ENCODE measurements around the gene NLRP3. TPM values are rescaled to one million over a fixed set of nuclear protein-coding genes. Genes with fewer than 3 reads are reported as not detected.
"Not testable (repeated sequence)": the region's sequence is repeated elsewhere in the genome, so short reads cannot be mapped to it uniquely, and the experiment has no call there.

NLRP3 gene
- total and polyA plus RNA-seq, 2 donors, result 2.4 to 2.8 TPM

GRCh38 chr1:247476328-247477058 lies 60.5 kb downstream of the NLRP3 start:
- WGBS, result 86% methylated on average over 6 of the region's 6 CpGs
- not testable (repeated sequence) for DNase-seq (ENCODE audit: extremely low spot score); H3K4me3 ChIP-seq (ENCODE audit: low read depth, low read length); H3K36me3 ChIP-seq (ENCODE audit: insufficient read depth); H3K4me1 ChIP-seq (ENCODE audit: insufficient read depth); H3K27ac ChIP-seq (ENCODE audit: low read depth)

GRCh38 chr1:247482747-247483146 lies 66.8 kb downstream of the NLRP3 start:
- Histone ChIP-seq H3K27ac (ENCODE audit: low read depth) (no peak overlapping the region), H3K4me3 (ENCODE audit: low read depth, low read length) (no peak overlapping the region), H3K4me1 (ENCODE audit: insufficient read depth) (no peaks in the 10 kb centered on the region), H3K36me3 (ENCODE audit: insufficient read depth) (no peaks in the 10 kb centered on the region)
- WGBS, result 65% methylated on average over 1 of the region's 1 CpG
- no peak for DNase-seq (ENCODE audit: extremely low spot score)

GRCh38 chr1:247487057-247487456 lies 71.1 kb downstream of the NLRP3 start:
- no peaks in the 10 kb centered on the region for H3K4me1 ChIP-seq (ENCODE audit: insufficient read depth)
- no peak overlapping the region for H3K4me3 ChIP-seq (ENCODE audit: low read depth, low read length)
- no peak overlapping the region for H3K27ac ChIP-seq (ENCODE audit: low read depth)
- H3K36me3 ChIP-seq (ENCODE audit: insufficient read depth), result no peaks in the 10 kb centered on the region
- DNase-seq (ENCODE audit: extremely low spot score), result no peak

- no peak overlapping the region for H3K4me3 ChIP-seq (ENCODE audit: low read depth, low read length)
- H3K4me1 ChIP-seq (ENCODE audit: insufficient read depth), result no peaks in the 10 kb centered on the region
- H3K27ac ChIP-seq (ENCODE audit: low read depth), result no peak overlapping the region
- DNase-seq (ENCODE audit: extremely low spot score), result no peak
- no peaks in the 10 kb centered on the region for H3K36me3 ChIP-seq (ENCODE audit: insufficient read depth)
- WGBS, result 91% methylated on average over 12 of the region's 12 CpGs
These were observed 75.4 kb downstream of the NLRP3 start for GRCh38 chr1:247491328-247491727.

- Histone ChIP-seq H3K4me1 (ENCODE audit: insufficient read depth) (no peaks in the 10 kb centered on the region), H3K27ac (ENCODE audit: low read depth) (no peak overlapping the region), H3K4me3 (ENCODE audit: low read depth, low read length) (no peak overlapping the region), H3K36me3 (ENCODE audit: insufficient read depth) (no peaks in the 10 kb centered on the region)
- no peak for DNase-seq (ENCODE audit: extremely low spot score)
- 33% methylated on average over 1 of the region's 1 CpG for WGBS
These were observed 77.1 kb downstream of the NLRP3 start for GRCh38 chr1:247493106-247493505.

- H3K27ac ChIP-seq (ENCODE audit: low read depth), result no peak overlapping the region
- 17% methylated on average over 2 of the region's 2 CpGs for WGBS
These were observed 78.8 kb downstream of the NLRP3 start for GRCh38 chr1:247494767-247495166.

GRCh38 chr1:247496581-247497285 lies 80.8 kb downstream of the NLRP3 start:
- WGBS, result 54% methylated on average over 10 of the region's 10 CpGs
- Histone ChIP-seq H3K4me1 (ENCODE audit: insufficient read depth) (no peaks in the 10 kb centered on the region), H3K27ac (ENCODE audit: low read depth) (no peak overlapping the region), H3K36me3 (ENCODE audit: insufficient read depth) (no peaks in the 10 kb centered on the region), H3K4me3 (ENCODE audit: low read depth, low read length) (no peak overlapping the region)
- DNase-seq (ENCODE audit: extremely low spot score), result no peak

More at GRCh38 chr1:247494767-247495166, 78.8 kb downstream of the NLRP3 start:
- Histone ChIP-seq H3K4me1 (ENCODE audit: insufficient read depth) (no peaks in the 10 kb centered on the region), H3K4me3 (ENCODE audit: low read depth, low read length) (no peak overlapping the region), H3K36me3 (ENCODE audit: insufficient read depth) (no peaks in the 10 kb centered on the region)
- DNase-seq (ENCODE audit: extremely low spot score), result no peak

Other genes starting within 250 kb of the NLRP3 start
- gene ZNF124, start 244.2 kb upstream of the NLRP3 start, total RNA-seq, result 116 TPM
- gene ZNF124, start 244.2 kb upstream of the NLRP3 start, polyA plus RNA-seq, result 2.1 TPM
- gene VN1R5, start 160.1 kb upstream of the NLRP3 start, total RNA-seq, result not detected
- not detected for gene VN1R5, start 160.1 kb upstream of the NLRP3 start, polyA plus RNA-seq
- 17.2 TPM for gene ZNF496, start 84.3 kb upstream of the NLRP3 start, total RNA-seq
- gene ZNF496, start 84.3 kb upstream of the NLRP3 start, polyA plus RNA-seq, result 27.8 TPM
- not detected for gene OR2B11, start 41.9 kb downstream of the NLRP3 start, total RNA-seq
- gene OR2B11, start 41.9 kb downstream of the NLRP3 start, polyA plus RNA-seq, result not detected
- gene OR2C3, start 120.3 kb downstream of the NLRP3 start, total RNA-seq, result 0.37 TPM
- 0.04 TPM for gene OR2C3, start 120.3 kb downstream of the NLRP3 start, polyA plus RNA-seq
- gene GCSAML, start 133.0 kb downstream of the NLRP3 start, total RNA-seq, result 1.1 TPM
- gene GCSAML, start 133.0 kb downstream of the NLRP3 start, polyA plus RNA-seq, result 0.42 TPM
- gene OR2G2, start 172.2 kb downstream of the NLRP3 start, total RNA-seq, result not detected
- gene OR2G2, start 172.2 kb downstream of the NLRP3 start, polyA plus RNA-seq, result not detected
- not detected for gene OR2G3, start 189.4 kb downstream of the NLRP3 start, total RNA-seq
- gene OR2G3, start 189.4 kb downstream of the NLRP3 start, polyA plus RNA-seq, result not detected

Measured in urinary bladder (tissue), 4 donors.